Measurements from ENCODE around the gene ATL3. TPM values are rescaled to one million over a fixed set of nuclear protein-coding genes. Genes with fewer than 3 reads are reported as not detected.
"Not testable (repeated sequence)": the region's sequence is repeated elsewhere in the genome, so short reads cannot be mapped to it uniquely, and the experiment has no call there.

The ATL3 gene
- total RNA-seq, 1 experiment from 2014 or later, result 25.7 TPM

- no peak for DNase-seq (ENCODE audit: low spot score)
Measured at GRCh38 chr11:63621071-63621470, 50.1 kb downstream of the ATL3 start.

- peak; percentile 19 for DNase-seq (ENCODE audit: low spot score)
Measured at GRCh38 chr11:63619967-63620366, 51.2 kb downstream of the ATL3 start.

GRCh38 chr11:63617686-63618085, 53.5 kb downstream of the ATL3 start:
- DNase-seq (ENCODE audit: low spot score), result not testable (repeated sequence)

GRCh38 chr11:63616953-63617352, 54.2 kb downstream of the ATL3 start:
- peak; percentile 1 for DNase-seq (ENCODE audit: low spot score)

GRCh38 chr11:63614136-63614671, 57.0 kb downstream of the ATL3 start, which contains the start of gene PLAAT3:
Gene PLAAT3, minus strand, starts transcription at chr11:63614433. Its CDS starts 419 bp downstream, at chr11:63614014.
- DNase-seq (ENCODE audit: low spot score), result peak; percentile 97

DNA sequence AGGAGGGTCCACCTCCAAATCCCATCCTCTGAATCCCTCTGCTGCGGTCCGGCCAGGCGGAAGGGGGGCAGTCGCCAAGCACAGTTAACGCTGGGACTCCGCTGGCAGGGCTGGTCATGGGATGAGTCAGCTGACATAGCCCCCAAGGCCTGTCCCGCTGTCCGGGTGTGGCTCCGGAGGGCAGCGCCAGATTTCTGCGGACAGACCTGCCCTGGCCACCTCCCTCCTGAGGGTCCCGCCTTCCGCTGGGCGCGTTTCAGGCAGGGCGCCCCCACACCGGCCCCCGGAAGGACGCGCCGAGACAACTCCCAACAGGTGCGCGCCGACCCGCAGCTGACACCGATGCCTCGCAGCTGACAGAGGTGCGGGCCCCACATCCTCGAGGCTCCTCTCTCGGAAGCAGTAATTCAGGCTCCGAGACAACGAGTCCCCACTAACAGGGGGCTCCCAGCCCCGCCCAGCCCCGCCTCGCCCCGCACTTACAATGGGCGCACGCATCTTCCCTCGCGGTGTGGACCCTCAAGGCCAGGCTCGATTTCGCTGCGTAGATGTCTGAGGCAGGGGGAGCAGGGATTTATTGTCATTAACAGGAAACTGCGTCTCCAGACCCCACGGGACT, 57.5 kb downstream of the ATL3 start:
- DNase-seq (ENCODE audit: low spot score), result peak; percentile 79

DNA sequence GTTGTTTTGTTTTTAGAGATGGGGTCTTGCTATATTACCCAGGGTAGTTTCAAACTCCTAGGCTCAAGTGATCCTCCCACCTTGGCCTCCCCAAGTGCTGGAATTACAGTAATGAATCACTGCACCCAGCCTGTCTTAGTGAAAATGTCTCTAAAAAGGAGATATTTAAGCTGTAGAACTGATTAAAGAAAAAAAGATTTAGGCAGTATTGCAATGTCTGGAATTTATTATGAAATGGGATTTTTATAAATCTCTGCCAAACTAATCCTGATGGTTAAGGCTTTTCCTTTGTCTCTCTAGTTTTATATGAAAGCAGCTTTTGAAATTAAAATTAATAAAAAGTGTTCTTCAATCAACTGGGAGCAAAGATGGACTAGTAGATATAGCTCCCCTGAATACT, 59.0 kb downstream of the ATL3 start:
- no peak for DNase-seq (ENCODE audit: low spot score)

GRCh38 chr11:63611395-63611747, 59.8 kb downstream of the ATL3 start:
- DNase-seq (ENCODE audit: low spot score), result no peak

- DNase-seq (ENCODE audit: low spot score), result peak; percentile 64
Measured at GRCh38 chr11:63610604-63611394, 60.4 kb downstream of the ATL3 start.

DNA sequence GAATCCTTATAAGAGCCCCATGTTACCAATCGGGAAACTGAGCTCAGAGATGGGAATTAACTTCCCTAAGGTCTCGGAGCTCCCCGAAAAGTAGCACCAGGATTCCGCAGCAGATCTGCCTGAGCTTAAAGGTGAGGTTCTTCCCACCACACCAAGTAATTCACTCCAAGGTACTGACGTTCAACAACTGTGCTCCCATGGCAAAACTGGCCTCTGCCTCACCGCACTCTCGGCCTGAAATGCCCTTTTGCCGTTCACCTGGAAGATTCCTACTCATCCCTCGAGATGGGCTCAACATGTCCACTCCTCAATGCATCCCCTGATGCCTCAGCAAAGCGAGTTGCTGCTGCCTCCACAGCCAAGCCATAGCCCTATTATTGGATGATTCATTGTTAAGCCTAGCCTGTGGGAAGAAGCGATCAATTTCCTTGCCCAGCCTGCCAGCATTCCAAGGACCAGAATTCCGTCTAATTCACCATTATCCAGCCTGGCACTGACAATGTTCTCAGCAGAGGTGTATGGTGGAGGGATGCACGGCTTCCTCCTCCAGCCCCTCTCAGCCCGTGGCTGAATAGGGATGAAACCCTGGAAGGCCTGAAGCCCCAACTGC, 61.1 kb downstream of the ATL3 start:
- peak; percentile 68 for DNase-seq (ENCODE audit: low spot score)

GRCh38 chr11:63609536-63609935, 61.6 kb downstream of the ATL3 start:
- DNase-seq (ENCODE audit: low spot score), result peak; percentile 86

DNA sequence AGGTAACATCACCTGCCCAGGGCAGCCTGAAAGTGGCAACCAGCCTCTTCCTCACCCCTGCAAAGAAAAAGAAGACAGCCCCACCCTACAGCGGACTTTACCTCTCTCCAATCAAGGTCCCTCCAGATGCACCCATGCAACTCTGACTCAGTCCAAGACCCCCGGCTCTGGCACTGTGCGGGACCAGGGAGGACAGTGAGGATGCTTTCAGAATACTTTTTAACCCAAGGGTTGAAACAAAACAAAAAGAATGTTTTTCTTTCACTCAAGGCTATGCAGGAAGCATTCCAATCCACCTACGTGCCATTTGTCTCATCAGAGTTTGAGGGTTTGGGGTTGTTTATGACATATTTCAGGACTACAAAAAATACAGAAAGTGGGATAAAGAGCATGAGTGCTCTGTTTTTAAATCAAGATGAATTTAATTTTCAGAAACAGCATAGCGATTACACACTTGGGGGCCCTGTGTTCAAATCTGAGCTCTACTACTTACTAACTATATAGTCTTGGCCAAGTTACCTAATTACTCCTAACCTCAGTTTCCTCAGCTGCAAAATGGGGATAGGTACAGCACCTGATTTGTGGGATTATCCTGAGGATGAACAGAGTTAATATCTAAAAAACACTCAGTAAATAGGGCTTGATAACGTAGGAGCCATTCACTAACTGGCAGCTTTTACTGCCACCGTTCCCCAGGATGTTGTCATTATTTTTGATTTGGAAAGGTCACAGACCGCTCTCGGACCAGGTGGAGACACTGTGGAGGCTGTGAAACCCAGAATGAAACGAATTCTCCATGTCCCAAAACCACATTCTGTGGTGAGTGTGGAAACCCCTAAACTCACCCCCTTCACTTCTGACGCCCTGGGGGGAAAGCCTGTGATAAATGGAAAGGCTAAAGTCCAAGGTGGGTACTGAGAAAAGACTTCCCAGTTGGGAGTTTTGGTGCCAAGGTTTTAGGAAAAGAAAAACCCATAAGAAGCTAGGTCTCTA, 62.5 kb downstream of the ATL3 start:
- DNase-seq (ENCODE audit: low spot score), result no peak

DNA sequence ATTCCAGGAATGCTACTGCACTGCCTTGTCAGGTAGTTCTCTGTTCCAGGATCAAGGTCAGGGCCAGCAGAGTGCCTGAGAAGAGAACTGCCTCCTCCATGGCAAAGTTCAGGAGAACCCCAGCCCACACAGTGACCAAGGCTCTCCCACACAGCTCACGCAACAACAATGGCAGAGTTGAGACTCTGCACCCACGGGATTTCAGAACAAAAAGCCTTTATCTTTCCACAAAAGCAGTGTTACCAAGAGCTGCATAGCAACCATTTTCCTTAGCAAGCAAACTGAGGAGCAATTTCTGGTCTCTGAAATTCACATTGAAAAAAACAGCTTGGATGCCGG, 68.0 kb downstream of the ATL3 start:
- no peak for DNase-seq (ENCODE audit: low spot score)

DNA sequence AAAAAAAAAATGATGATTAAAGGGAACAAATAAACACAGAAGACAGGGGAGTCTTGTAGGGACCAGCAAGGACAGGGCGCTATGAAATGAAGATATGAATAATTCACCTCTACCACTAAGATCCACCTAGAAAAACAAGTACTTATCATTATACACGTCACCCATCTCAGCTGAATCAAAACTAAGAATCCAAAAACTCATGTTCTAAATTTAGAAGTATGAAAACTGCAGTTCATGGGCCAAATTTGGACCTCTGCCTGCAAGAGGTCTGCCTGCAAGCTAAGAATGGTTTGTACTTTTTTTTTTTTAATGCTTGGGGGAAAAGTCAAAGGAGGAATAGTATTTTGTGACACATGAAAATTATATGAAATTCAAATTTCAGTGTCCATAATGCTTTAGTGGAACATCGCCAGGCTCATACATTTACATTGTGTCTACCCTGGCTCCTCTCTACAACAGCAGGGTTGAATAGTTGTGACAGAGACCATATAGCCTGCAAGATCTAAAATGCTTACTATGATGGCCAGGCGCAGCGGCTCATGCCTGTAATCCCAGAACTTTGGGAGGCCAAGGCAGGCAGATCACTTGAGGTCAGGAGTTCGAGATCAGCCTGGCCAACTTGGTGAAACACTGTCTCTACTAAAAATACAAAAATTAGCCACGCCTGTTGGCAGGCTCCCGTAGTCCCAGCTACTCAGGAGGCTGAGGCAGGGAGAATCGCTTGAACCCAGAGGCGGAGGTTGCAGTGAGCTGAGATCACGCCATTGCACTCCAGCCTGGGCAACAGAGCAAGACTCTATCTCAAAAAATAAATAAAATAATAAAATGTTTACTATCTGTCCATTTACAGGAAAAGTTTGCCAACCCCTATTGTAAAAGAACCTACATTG, 68.6 kb downstream of the ATL3 start:
- DNase-seq (ENCODE audit: low spot score), result not testable (repeated sequence)

DNA sequence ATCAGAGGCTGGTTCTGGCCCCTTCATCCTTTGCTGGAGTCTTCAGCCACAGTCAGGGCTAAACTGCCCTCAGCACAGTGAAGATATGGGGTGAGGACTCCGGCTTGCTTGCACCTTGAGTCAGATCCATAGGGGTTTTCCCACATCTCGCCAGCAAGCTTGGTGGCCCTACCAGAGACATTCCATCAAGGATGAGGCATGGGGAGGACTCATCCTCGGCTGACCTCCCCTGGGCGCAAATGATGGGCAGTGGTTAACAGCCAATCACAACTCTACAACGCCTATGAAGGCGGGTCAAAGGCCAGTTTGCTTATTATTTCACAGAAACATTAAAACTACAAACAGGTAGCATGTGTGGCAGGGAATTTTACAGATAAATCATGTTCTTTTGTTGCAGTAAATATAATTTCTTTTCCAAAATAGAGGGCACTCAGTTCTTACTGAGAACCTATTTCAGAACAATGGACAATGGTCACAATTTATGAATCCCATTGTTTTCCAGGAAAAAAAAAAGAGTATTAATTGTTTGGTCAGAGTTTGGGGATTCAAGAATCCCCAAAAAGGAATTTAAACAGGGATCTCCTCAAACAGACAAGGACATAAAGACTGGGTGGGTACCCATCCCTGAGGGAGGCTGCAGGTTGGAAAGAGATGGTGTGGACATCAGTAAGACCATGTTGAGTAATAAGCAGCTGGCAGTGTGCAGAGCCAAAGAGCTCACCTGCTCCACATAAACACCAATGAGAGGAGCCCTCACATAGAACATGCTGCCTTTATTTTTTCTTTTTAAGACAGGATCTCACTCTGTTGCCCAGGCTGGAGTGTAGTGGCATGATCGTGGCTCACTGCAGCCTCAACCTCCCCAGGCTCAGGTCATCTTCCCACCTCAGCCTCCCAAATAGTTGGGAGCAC, 71.7 kb downstream of the ATL3 start:
- no peak for DNase-seq (ENCODE audit: low spot score)

DNA sequence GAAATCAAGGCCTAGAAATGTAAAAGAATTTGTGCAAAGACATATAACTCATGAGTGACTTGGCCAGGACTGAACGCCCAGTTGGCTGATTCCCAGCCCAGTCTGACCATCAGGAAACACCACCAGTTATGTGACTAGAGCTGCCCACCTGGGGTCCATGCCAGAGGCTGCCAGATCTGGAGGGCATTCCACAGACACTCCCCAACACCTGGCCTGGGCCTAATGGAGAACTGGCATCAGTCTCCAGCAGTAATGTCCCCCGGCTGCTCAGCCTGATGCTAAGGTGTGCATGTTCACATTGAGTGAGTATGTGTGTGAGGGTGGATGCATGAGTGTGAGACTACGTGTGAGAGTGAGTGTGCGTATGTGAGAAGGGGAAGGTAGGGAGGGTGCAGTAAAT, 72.6 kb downstream of the ATL3 start:
- DNase-seq (ENCODE audit: low spot score), result no peak

- no peak for DNase-seq (ENCODE audit: low spot score)
Measured at GRCh38 chr11:63595296-63595695, 75.9 kb downstream of the ATL3 start.

GRCh38 chr11:63592975-63593395, 78.2 kb downstream of the ATL3 start:
- peak; percentile 80 for DNase-seq (ENCODE audit: low spot score)
